Right lobe of liver (tissue), 6 donors: ENCODE data around the gene HCST. TPM values are rescaled to one million over a fixed set of nuclear protein-coding genes. Genes with fewer than 3 reads are reported as not detected.

Experiments
- ATAC-seq, 4 donors: fragments of 200-7000 bp; cut with Tn5 transposase; one replicate each; pipeline ENCODE4 v1.9.1; 2020; ENCODE audit warnings: mild to moderate bottlenecking in 4 of 4, moderate library complexity in 4 of 4
- DNase-seq, 3 donors: peaks; one replicate each; pipeline ENCODE4 v3.0.0-alpha.2; 2020
- H3K27ac ChIP-seq, 3 donors: fragments of 200-600 bp; one replicate each; pipeline ENCODE4 v1.8.0; 2022
- H3K27me3 ChIP-seq, 2 donors: fragments of 200-600 bp; one replicate each; pipeline ENCODE4 v1.8.0; 2022
- H3K36me3 ChIP-seq, 4 donors: fragments of 200-600 bp; sonication (generic) in 1 of 4; one replicate each; pipeline versions ENCODE4 v1.5.1 to v1.8.0; 2017 to 2022; ENCODE audit warnings: control low read depth in 1 of 4
- H3K4me1 ChIP-seq, 4 donors: fragments of 200-600 bp; sonication (generic) in 1 of 4; one replicate each; pipeline versions ENCODE4 v1.5.1 to v1.8.0; 2017 to 2022; ENCODE audit warnings: control low read depth in 1 of 4
- H3K4me3 ChIP-seq, 3 donors: fragments of 200-600 bp; one replicate each; pipeline ENCODE4 v1.8.0; 2022
- H3K9me3 ChIP-seq, 4 donors: fragments of 200-600 bp; sonication (generic) in 1 of 4; one replicate each; pipeline versions ENCODE4 v1.5.1 to v1.8.0; 2017 to 2022; ENCODE audit warnings: control low read depth in 1 of 4
- CTCF ChIP-seq, 4 donors: fragments of 200-600 bp in 3 of 4; fragments of 450-650 bp in 1 of 4; IDR thresholded peaks; one replicate each; pipeline versions ENCODE4 v1.5.1 to v1.8.0; 2016 to 2022; ENCODE audit warnings: antibody characterized with exemption in 4 of 4, mild to moderate bottlenecking in 2 of 4
- POLR2A ChIP-seq: fragments of 450-650 bp; IDR thresholded peaks from one replicate; pipeline ENCODE4 v1.6.1; 2017; ENCODE audit warnings: antibody characterized with exemption, mild to moderate bottlenecking
- whole genome bisulfite sequencing: methylation state at CpG from one replicate; pipeline ENCODE4 v1.1.6; 2018; ENCODE audit warnings: low coverage, low lambda C conversion rate; ENCODE audit not compliant: insufficient coverage; ENCODE audit errors: missing lambda C conversion rate; 5-methylcytosine and 5-hydroxymethylcytosine counted together
- intact Hi-C, 2 donors: fragments of 100-400 bp; cut with DNase I; formaldehyde crosslinking; loops; one replicate each; pipeline versions ENCODE4 v1.11.2 to v1.14.1; 2022
- total RNA-seq, 6 experiments: library from RNA; depleted of rRNA in 2 of 6; stranded (reverse); fragments of >200 nt in 2 of 6; fragmentation: NEBNext Ultra II Directional in 3 of 6; extraction: Animal tissue kit (Norgen Biotek cat#: 25700) in 3 of 6; gene quantifications; one replicate each; pipeline versions ENCODE4 v1.1.0 to v1.2.4, GENCODE V29; 2016 to 2023
- donor health status: DM: no; HTN: yes; CAD: no.
- donor health status: DM: no; HTN: no; CAD: no.
- donor health status: DM: no; HTN: no; CAD: no.
- donor health status: DM: no; HTN: yes; CAD: no.
- donor health status: DM: no; HTN: yes; CAD: no.

HCST gene
- total RNA-seq, 6 experiments from 2014 or later = 1.7 to 4.2 (median 2.4) TPM; not detected in 1

GRCh38 chr19:35872180-35872579 is 30.1 kb upstream of the HCST start:
- intact Hi-C loops = no loop called here
- TF ChIP-seq CTCF (IDR thresholded peaks at IDR 0.05) = no peak
- TF ChIP-seq POLR2A = no peak
- H3K4me3 ChIP-seq = no peak overlapping the region
- H3K27me3 ChIP-seq = peaks cover 0 to 18% of the 10 kb centered on the region in 2 donors
- no peak overlapping the region for H3K27ac ChIP-seq
- DNase-seq = no peak
- no peaks in the 10 kb centered on the region for H3K36me3 ChIP-seq
- no peaks in the 10 kb centered on the region for H3K9me3 ChIP-seq
- no peak for ATAC-seq
- 68% methylated on average over 4 of the region's 5 CpGs for WGBS
- peaks cover 0 to 14% (median 0%) of the 10 kb centered on the region in 4 donors for H3K4me1 ChIP-seq

GRCh38 chr19:35874392-35874930 is 27.9 kb upstream of the HCST start:
- ATAC-seq = no peak
- peaks cover 0 to 17% of the 10 kb centered on the region in 2 donors for H3K27me3 ChIP-seq
- TF ChIP-seq POLR2A (no peak), CTCF (IDR thresholded peaks at IDR 0.05) (no peak)

GRCh38 chr19:35879068-35879467 is 23.3 kb upstream of the HCST start:
- Histone ChIP-seq H3K36me3 (no peaks in the 10 kb centered on the region), H3K27ac (no peak overlapping the region), H3K27me3 (no peaks in the 10 kb centered on the region), H3K4me3 (no peak overlapping the region), H3K4me1 (no peaks in the 10 kb centered on the region), H3K9me3 (no peaks in the 10 kb centered on the region)
- 20% methylated on average over 2 of the region's 23 CpGs for WGBS
- TF ChIP-seq CTCF (IDR thresholded peaks at IDR 0.05) (no peak), POLR2A (no peak)
- no peak for DNase-seq
- no peak for ATAC-seq
- intact Hi-C loops = loop anchor here in 1 of 2 donors (5.0 kb wide), 1 partner anchor 58 kb away; the partner anchor contains the start of gene LRFN3

More at GRCh38 chr19:35874392-35874930, 27.9 kb upstream of the HCST start:
- WGBS = 85% methylated on average over 19 of the region's 32 CpGs
- H3K4me1 ChIP-seq = peaks cover 0 to 5% (median 0%) of the 10 kb centered on the region in 4 donors
- H3K27ac ChIP-seq = no peak overlapping the region
- intact Hi-C loops = no loop called here
- DNase-seq = no peak
- H3K36me3 ChIP-seq = no peaks in the 10 kb centered on the region
- H3K9me3 ChIP-seq = no peaks in the 10 kb centered on the region
- no peak overlapping the region for H3K4me3 ChIP-seq

GRCh38 chr19:35879770-35880317 is 22.5 kb upstream of the HCST start:
- intact Hi-C loops = loop anchor here (5.0 kb wide), 1 partner anchor 57 kb away; the partner anchor contains the start of gene LRFN3 (in 2 of the 2)

More at GRCh38 chr19:35879770-35880317, 22.5 kb upstream of the HCST start:
- DNase-seq (peak; percentile 91 to 92 (median 92)), ATAC-seq (peak; percentile 94 to 99 (median 97))
- Histone ChIP-seq H3K9me3 (no peaks in the 10 kb centered on the region), H3K4me3 (no peak overlapping the region), H3K27me3 (no peaks in the 10 kb centered on the region), H3K27ac (no peak overlapping the region), H3K36me3 (no peaks in the 10 kb centered on the region), H3K4me1 (no peaks in the 10 kb centered on the region)
- TF ChIP-seq CTCF (IDR thresholded peaks at IDR 0.05) (no peak), POLR2A (no peak)
- 3% methylated on average over 23 of the region's 28 CpGs for WGBS
